NCI-H2107 (cell line): ENCODE data around the gene OR2AT4.
"Not testable (repeated sequence)": the region's sequence is repeated elsewhere in the genome, so short reads cannot be mapped to it uniquely, and the experiment has no call there.

Experiments
- DNase-seq: peaks from one replicate; lab custom pipeline; 2025; lab: John Stamatoyannopoulos, UW

OR2AT4 gene

DNA sequence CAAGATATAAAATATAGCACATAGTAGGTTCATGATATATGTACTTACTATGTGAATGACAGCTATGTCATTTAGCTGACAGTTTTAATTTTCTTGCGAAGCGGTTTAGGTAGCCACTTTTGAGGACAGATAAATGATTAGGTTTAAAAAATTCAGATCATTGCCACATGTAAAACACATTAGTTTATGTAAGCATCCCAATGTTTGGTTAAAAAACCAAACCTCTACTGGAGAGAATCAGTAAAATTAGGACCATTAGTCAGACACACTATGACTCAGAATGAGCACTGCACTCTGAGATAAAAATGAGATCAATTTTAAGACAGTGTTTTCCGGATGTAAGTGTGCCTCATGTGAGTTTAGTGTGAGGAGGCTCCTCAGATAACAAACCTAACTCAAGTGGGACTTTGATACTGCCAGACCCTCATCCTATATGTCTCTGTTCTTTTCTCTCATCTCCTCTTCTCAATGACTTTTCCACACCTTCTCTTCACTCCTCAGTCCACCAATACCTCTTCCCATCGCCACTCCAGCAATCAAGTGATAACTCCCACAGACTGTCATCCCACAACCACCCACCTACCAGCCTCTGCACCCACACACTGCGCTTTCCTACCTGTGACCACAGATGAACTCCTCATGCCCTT, 6.8 kb upstream of the OR2AT4 start:
- no peak for DNase-seq

DNA sequence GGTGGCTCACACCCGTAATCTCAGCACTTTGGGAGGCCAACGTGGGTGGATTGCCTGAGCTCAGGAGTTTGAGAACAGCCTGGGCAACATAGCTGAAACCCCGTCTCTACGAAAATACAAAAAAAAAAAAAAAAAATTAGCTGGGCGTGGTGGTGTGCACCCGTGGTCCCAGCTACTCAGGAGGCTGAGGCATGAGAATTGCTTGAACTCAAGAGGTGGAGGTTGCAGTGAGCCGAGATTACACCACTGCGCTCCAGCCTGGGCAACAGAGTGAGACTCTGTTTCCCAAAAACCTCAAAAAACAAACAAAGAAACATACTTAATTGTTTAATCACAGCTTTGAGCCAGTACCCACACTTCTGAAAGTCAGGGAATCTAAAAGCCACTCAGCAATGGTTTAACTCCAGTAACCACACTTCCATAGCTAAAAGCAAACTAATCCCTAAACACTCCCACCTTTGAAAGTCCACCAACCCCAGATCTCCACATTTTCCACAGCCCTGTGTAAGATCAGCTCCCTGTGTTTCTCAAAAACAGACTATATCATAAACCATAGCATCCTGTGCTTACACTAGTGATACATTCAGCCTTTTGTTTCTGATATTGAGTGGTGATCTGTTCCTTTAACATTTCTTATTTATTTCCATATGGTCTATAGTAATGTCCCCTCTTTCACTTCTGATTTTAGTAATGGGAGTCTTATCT, 4.9 kb upstream of the OR2AT4 start:
- DNase-seq: no peak

DNA sequence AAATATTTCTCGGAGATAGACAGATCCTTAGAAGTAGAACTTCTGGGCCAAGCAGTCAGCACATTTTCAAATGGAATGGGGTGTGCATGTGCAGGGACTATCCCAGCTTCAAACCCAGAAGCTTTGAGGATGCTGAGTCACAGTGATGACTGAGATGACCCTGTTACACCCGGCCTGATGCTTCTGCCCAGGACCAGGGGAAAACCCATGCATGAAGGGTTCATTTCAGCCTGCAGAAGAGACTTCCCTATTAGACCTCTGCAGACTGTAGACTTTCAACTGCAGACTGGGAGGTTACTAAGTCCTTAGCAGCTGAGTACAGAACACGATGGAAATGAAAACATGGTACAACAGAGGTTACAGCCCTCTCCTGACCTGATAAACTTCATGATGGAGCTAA, 3.6 kb upstream of the OR2AT4 start:
- DNase-seq: no peak

DNA sequence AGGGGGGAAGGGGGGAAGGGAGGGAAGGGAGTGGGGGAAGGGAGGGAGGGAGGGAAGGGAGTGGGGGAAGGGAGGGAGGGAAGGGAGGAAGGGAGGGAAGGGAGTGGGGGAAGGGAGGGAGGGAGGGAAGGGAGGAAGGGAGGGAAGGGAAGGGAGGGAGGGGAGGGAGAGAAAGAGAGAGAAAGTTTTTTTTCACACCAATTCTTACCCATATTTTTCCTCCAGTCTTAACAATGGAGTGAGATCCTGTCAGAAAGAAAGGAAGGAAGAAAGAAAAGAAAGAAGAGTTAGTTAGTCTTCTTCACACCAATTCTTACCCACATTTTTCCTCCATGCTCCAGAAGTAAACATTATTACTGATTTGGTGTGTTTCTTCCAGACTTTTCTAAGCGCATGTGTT, 3.0 kb upstream of the OR2AT4 start:
- no peak for DNase-seq

DNA sequence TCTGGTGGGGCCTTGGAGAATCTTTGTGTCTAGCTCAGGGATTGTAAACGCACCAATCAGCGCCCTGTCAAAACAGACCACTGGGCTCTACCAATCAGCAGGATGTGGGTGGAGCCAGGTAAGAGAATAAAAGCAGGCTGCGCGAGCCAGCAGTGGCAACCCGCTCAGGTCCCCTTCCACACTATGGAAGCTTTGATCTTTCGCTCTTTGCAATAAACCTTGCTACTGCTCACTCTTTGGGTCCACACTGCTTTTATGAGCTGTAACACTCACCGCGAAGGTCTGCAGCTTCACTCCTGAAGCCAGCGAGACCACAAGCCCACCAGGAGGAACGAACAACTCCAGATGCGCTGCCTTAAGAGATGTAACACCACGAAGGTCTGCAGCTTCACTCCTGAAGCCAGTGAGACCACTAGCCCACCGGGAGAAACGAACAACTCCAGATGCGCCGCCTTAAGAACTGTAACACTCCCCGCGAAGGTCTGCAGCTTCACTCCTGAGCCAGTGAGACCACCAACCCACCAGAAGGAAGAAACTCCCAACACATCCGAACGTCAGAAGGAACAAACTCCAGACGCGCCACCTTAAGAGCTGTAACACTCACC, 2.3 kb upstream of the OR2AT4 start:
- DNase-seq: not testable (repeated sequence)

DNA sequence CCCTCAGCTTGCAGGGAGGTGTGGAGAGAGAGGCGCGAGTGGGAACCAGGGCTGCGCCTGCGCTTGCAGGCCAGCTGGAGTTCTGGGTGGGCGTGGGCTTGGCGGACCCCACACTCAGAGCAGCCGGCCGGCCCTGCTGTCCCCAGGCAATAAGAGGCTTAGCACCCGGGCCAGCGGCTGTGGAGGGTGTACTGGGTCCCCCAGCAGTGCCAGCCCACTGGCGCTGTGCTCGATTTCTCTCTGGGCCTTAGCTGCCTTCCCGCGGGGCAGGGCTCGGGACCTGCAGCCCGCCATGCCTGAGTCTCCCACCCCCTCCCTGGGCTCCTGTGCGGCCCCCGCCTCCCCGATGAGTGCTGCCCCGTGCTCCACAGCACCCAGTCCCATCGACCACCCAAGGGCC, 1.5 kb upstream of the OR2AT4 start:
- not testable (repeated sequence) for DNase-seq

DNA sequence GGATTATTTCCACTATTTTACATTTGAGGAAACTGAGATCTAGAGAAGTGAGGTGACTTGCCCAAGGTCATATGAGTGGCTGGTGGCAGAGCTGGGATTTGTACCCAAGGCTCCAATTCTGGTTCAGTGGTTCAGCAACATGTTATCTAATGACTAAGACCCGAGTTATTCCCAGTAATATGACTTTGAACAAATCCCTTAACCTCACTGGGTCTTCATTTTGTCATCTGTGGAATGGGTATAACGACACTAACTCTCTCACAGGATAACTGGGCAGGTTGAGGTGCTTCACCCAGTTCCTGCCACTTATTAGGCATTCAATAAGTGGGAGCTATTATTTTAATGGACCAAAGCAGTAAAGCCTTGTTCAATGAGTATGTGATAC, 489 bp upstream of the OR2AT4 start:
- no peak for DNase-seq

DNA sequence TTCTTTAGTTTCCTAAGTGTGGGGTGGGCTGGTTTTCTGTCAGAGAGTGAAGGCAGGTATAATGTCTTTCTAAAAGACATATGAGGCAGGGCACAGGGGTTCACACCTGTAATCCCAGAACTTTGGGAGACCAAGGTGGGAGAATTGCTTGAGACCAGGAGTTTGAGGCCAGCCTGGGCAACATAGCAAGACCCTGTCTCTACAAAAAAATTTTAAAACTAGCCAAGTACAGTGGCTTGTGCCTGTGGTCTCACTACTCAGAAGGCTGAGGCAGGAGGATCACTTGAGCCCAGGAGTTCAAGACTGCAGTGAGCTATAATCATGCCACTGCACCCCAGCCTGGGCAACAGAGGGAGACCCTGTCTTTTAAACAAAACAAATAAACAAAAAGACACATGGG, 2.3 kb downstream of the OR2AT4 start:
- not testable (repeated sequence) for DNase-seq

DNA sequence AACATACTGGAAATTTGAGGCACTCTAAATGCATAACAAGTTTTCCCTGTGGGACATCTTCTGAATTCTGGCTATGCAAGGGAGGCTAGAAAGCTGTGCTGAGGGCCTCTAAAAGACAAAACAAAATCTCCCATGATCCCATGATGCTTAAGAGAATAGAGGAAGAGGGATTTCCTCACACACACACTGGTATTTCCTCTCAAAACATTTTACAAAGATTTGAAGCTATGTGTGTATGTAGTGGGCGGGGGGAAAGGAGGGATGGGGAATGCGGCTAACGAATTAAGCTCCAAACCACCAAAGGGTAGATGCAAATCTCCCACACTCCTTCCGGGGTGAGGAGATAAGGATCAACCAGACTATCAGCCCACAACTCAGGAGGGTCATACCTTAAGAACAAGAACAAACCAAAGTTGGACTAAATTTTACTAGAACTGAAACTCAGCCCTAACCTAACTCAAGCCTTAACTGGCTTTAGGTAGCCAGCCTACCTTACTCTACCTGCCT, 6.0 kb downstream of the OR2AT4 start:
- no peak for DNase-seq

DNA sequence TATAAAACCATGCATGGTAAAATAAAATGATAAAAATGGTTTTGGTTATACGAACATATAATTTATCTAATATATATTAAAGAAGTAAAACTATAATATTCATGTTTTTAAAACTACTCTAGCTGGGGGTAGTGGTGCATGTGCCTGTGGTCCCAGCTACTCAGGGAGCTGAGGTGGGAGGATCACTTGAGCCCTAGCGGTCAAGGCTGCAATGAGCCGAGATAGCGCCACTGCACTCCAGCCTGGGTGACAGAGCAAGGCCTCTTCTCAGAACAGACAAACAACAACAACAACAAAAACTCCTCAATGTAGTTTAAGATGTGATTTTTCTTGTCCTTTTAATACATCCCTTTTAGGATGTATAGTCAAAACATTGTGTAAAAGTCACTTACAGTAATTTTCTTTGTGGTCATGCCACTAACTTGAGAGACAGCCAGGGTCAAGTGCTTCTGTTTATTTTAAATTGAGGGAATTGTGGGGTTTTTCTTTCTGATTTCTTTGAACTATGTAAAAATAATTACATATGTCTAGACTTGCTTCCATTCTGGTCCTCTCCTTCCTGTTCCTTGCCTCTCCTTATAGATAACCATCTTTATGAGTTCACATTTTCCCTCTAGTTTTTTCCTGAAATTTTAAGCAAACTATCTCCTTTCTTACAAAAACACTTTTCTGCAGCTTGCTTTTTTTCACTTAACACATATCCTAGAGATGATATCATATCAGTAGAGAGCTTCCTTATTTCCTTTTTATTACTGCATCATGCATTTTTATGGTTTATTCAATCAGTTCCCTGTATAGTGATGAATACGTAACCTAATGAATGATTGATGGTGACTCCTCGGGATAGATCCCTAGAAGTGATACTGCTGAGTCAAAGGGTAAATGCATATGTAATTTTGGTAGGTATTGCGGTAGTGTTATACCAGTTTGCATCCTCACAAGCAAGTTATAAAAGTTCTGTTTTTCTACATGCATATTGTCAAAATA, 9.1 kb downstream of the OR2AT4 start:
- no peak for DNase-seq

DNA sequence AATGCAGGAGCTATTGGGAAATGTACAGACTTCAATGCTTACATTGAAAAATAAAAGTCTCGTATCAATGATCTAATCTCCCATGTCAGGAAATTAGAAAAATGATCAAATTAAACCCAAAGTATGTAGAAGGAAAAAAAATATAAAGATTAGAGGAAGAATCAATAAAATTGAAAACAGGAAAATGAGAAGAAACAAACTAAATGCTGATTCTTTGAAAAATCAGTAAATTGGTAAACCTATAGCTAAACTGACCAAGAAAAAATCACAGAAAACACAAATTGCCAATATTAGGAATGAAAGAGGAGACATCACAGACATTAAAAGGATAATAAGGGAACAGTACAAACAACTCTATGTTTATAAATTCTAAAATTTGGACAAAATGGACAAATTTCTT, 11.8 kb downstream of the OR2AT4 start:
- no peak for DNase-seq

DNA sequence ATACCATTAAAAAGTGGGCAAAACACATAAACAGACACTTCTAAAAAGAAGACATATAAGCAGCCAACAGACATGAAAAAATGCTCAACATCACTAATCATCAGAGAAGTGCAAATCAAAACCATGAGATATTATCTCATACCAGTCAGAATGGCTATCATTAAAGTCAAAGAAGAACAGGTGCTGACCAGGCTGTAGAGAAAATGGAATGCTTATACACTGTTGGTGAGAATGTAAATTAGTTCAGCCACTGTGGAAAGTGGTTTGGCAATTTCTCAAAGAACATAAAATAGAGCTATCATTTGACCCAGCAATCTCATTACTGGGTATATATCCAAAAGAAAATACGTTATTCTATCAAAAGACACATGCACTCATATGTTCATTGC, 13.5 kb downstream of the OR2AT4 start:
- no peak for DNase-seq

DNA sequence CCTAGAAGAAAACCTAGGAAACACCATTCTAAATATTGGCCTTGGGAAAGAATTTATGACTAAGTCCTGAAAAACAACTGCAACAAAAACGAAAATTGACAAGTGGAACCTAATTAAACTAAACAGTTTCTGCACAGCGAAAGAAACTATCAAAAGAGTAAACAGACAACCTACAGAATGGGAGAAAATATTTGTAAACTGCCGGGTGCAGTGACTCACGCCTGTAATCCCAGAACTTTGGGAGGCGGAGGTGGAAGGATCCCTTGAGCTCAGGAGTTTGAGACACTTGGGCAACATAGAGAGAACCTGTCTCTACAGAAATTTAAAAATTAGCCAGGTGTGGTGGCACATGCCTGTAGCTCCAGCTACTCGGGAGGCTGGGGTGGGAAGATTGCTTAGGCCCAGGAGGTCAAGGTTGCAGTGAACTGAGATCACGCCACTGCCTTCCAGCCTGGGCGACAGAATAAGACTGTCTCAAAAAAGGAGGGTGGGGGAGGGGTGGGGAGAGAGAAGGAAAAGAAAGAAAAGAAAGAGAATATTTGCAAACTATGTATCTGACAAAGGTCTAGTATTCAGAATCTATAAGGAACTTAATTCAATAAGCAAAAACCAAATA, 14.0 kb downstream of the OR2AT4 start:
- no peak for DNase-seq

DNA sequence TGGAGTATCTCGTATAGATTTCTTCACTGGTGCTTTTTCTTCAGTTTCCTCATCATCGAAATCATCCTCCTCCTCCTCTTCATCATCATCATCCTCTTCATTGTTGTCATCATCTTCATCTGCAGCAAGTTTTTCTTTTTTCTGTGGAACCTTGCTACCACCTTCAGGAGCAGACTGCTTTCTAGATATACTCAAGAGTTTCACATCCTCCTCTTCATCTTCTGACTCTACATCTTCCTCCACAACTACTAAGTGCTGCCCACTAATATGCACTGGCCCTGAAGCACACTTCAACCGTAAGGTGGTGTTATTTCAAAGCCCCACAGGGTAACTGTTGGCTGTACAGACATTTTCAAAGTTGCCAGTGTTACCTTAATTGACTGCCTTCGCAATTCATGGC, 17.1 kb downstream of the OR2AT4 start:
- DNase-seq: no peak

DNA sequence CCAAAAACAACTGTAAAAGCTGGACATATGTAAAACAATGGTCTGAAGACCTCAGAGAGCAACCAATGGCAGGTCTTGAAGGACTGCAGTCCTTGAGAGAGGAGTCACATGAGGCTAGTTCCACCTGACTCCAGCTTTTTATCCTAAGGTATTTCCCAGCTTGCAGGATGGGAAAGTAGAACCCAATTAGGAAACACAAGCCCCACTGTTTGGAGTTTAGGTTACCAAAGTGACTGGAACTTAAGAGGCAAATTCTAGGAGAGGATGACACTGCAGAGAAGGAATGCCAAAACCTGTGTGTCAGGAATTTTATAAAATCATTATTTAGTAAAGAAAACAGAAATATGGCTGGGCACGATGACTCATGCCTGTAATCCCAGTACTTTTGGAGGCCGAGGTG, 18.4 kb downstream of the OR2AT4 start:
- DNase-seq: no peak

DNA sequence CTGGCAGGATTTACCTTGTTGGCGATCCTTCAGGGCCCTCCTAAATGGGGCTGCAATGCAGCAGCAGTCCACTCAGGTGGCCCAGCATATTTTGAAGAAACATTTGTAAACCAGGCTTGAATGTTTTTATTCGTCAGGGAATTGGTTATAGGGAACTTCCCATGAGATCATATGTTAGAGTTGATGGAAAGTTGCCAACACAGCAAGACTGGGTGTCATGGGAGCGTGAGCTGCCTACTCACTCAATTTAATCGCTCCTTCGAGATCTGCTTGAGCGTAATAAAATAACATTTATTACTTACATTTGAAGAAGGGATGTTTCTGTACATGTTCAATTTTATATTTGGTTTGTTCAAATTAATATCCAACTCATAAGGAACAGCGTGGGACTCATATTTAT, 19.4 kb downstream of the OR2AT4 start:
- DNase-seq: no peak

DNA sequence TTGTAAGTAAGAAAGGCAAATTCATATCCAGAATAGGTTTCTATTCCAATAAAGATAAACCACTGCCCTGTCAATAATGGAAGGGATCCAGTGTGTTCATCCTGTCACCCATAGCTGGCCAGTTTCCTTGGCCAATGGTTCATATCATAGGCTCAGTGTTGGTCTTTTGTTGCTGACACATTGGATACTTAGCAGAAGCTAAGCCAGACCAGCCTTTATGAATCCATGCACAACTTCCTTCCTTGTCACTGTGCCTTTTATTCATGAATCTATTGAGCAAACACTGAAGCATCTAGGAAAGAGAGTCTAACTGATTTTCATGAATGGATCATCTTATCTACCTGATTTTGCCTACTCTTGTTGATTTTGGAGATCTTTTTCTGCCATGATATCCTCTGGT, 20.0 kb downstream of the OR2AT4 start:
- no peak for DNase-seq

DNA sequence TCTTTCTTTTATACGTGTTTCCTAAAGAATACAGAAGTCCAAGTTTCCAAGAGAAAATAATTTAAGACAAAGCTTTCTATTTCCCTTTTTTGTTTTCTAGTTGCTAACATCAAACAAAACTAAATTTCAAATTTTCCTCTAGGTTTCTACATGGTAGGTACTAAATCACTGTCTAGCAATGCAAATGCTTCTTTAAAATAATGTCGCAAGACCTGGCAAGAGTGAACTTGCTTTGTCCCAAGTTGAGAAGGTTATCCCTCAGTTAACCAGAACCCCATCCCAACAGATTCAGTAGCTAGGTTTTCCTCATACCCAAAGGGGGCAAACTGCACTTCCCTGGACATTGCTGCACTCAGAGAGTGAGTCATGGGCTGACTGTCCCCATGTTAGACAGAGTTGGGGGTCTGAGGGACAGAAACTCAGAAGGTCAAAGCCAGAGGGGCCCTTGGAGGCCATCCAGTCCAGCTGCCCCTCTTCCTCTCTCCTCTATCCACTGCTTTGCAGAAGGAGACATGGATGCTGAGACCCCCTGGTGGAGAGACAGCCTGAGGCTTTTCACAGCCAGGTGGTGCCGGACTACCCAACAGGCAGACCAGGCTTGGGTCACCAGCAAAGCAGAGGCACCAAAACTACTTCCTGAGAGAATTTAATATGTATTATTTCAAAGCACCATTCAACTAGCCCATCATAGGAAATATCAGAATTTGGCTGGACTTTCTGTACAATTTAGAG, 23.1 kb downstream of the OR2AT4 start:
- DNase-seq: no peak

DNA sequence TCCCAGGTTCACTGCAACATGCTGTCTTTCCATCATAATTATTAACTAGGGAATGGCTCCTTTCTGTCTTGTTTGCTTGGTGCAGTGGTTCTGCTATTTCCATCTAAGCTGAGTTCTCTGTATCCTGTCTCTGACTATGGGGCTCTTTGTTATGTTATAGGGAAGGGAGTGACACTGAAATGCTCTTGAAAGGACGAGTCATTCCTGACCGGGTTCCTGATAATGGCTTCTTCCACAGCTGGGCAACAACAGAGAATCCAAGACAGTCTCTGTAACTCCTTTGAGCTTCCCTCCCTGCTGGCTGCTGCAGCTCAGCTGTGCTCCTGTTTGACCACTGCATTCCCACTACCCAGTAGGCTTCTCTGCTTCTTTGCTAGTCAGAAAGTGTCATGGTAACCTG, 24.1 kb downstream of the OR2AT4 start:
- no peak for DNase-seq

DNA sequence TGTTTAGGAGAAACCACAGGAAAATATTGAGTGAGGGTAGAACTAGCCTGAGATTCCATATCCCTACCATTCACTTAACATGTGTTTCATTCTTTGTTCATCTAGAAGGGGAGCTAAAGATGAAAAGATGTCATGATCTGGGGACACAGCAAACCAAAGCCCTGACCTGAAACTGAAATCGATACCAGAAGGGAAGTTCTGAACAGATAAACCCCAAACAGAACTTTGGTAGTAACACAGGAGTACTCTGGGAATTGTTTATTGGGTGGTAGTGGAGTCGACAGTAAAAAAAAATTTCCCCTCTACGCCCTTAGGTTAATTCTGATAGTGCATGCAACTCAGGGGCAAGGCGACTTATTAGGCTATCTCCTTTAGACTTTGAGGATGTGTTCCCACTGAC, 27.2 kb downstream of the OR2AT4 start:
- DNase-seq: no peak

DNA sequence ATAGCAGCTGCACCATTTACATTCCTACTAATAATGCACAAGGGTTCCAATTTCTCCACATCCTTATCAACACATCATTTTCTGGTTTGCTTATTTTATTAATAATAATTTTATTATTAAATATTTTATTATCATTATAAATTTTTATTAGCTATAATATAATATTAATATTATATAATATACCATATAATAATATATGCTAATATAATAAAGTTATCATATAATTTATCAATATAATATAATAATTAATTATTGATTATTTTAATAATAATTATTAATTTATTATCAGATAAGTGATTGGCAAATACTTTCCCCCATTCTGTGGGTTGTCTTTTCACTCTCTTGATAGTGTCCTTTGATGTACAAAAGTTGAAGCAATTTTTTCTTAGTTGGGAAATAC, 27.7 kb downstream of the OR2AT4 start:
- no peak for DNase-seq
